Muscle layer of colon (tissue), 2 donors: ENCODE results near the gene FERMT3.

Experiments
- H3K27ac ChIP-seq: one replicate; pipeline ENCODE4 v1.7.0; 2013; ENCODE audit warnings: low read depth, mild to moderate bottlenecking, low read length, moderate library complexity
- H3K27me3 ChIP-seq, 2 donors: one replicate each; pipeline ENCODE4 v1.7.0; 2013; ENCODE audit warnings: low read length in 2 of 2, mild to moderate bottlenecking in 2 of 2; ENCODE audit not compliant: insufficient read depth in 2 of 2, control insufficient read depth in 1 of 2
- H3K36me3 ChIP-seq: one replicate; pipeline ENCODE4 v1.7.0; 2013; ENCODE audit warnings: mild to moderate bottlenecking, low read length; ENCODE audit not compliant: insufficient read depth
- H3K4me1 ChIP-seq: one replicate; pipeline ENCODE4 v1.7.0; 2013; ENCODE audit warnings: mild to moderate bottlenecking, low read length; ENCODE audit not compliant: insufficient read depth
- H3K4me3 ChIP-seq, 2 donors: one replicate each; pipeline ENCODE4 v1.7.0; 2013; ENCODE audit warnings: low read length in 2 of 2, low read depth in 1 of 2, mild to moderate bottlenecking in 1 of 2, moderate library complexity in 1 of 2
- H3K9ac ChIP-seq: one replicate; pipeline ENCODE4 v1.7.0; 2013; ENCODE audit warnings: low read length
- H3K9me3 ChIP-seq: one replicate; pipeline ENCODE4 v1.7.0; 2013; ENCODE audit warnings: mild to moderate bottlenecking, low read length
- donor health status: abdominal sarcoma.
- donor health status: Adenocarcinoma of cecum.

FERMT3 gene

GRCh38 chr11:64196626-64197025 is 9.9 kb upstream of the FERMT3 start:
- no peak overlapping the region for H3K27ac ChIP-seq
- H3K9me3 ChIP-seq = no peaks in the 10 kb centered on the region
- H3K4me1 ChIP-seq = no peaks in the 10 kb centered on the region
- no peaks in the 10 kb centered on the region for H3K27me3 ChIP-seq
- H3K36me3 ChIP-seq = peaks cover 80% of the 10 kb centered on the region
- no peak overlapping the region for H3K4me3 ChIP-seq
- H3K9ac ChIP-seq = no peak overlapping the region

- Histone ChIP-seq H3K36me3 (peaks cover 89% of the 10 kb centered on the region), H3K4me3 (no peak overlapping the region), H3K9ac (no peak overlapping the region), H3K4me1 (no peaks in the 10 kb centered on the region), H3K27ac (no peak overlapping the region), H3K27me3 (no peaks in the 10 kb centered on the region), H3K9me3 (no peaks in the 10 kb centered on the region)
Observed at GRCh38 chr11:64198511-64198910, 8.0 kb upstream of the FERMT3 start.

- H3K36me3 ChIP-seq = peaks cover 69% of the 10 kb centered on the region
- no peaks in the 10 kb centered on the region for H3K27me3 ChIP-seq
- H3K4me1 ChIP-seq = peaks cover 12% of the 10 kb centered on the region
- H3K9me3 ChIP-seq = no peaks in the 10 kb centered on the region
- no peak overlapping the region for H3K4me3 ChIP-seq
- no peak overlapping the region for H3K9ac ChIP-seq
- H3K27ac ChIP-seq = no peak overlapping the region
Observed at GRCh38 chr11:64201543-64201942, 5.0 kb upstream of the FERMT3 start.

GRCh38 chr11:64202992-64203391 is 3.5 kb upstream of the FERMT3 start:
- Histone ChIP-seq H3K27ac (no peak overlapping the region), H3K9me3 (no peaks in the 10 kb centered on the region), H3K4me1 (peaks cover 13% of the 10 kb centered on the region), H3K9ac (no peak overlapping the region), H3K27me3 (no peaks in the 10 kb centered on the region), H3K36me3 (peaks cover 54% of the 10 kb centered on the region), H3K4me3 (no peak overlapping the region)

- H3K27ac ChIP-seq = no peak overlapping the region
- H3K9ac ChIP-seq = no peak overlapping the region
- no peak overlapping the region for H3K4me3 ChIP-seq
- peaks cover 49% of the 10 kb centered on the region for H3K36me3 ChIP-seq
- H3K9me3 ChIP-seq = no peaks in the 10 kb centered on the region
- H3K4me1 ChIP-seq = peaks cover 15% of the 10 kb centered on the region
- H3K27me3 ChIP-seq = no peaks in the 10 kb centered on the region
Observed at GRCh38 chr11:64203421-64204079, 3.0 kb upstream of the FERMT3 start.

- Histone ChIP-seq H3K4me1 (peaks cover 15% of the 10 kb centered on the region), H3K9me3 (no peaks in the 10 kb centered on the region)
Observed at GRCh38 chr11:64204080-64204440, 2.5 kb upstream of the FERMT3 start.

GRCh38 chr11:64204464-64204989 is 2.0 kb upstream of the FERMT3 start:
- Histone ChIP-seq H3K9ac (no peak overlapping the region), H3K27me3 (no peaks in the 10 kb centered on the region), H3K36me3 (peaks cover 45% of the 10 kb centered on the region), H3K4me3 (no peak overlapping the region), H3K9me3 (no peaks in the 10 kb centered on the region), H3K27ac (no peak overlapping the region), H3K4me1 (peaks cover 15% of the 10 kb centered on the region)

More at GRCh38 chr11:64204080-64204440, 2.5 kb upstream of the FERMT3 start:
- Histone ChIP-seq H3K27me3 (no peaks in the 10 kb centered on the region), H3K4me3 (no peak overlapping the region), H3K36me3 (peaks cover 46% of the 10 kb centered on the region), H3K27ac (no peak overlapping the region), H3K9ac (no peak overlapping the region)

GRCh38 chr11:64207256-64208085 is 950 bp downstream of the FERMT3 start:
- peak overlapping the region; percentile 16 to 25 for H3K4me3 ChIP-seq
- H3K4me1 ChIP-seq = peaks cover 15% of the 10 kb centered on the region
- H3K9ac ChIP-seq = peak overlapping the region; percentile 9
- peak overlapping the region; percentile 79 for H3K27ac ChIP-seq
- no peaks in the 10 kb centered on the region for H3K9me3 ChIP-seq
- peaks cover 19% of the 10 kb centered on the region for H3K36me3 ChIP-seq
- no peaks in the 10 kb centered on the region for H3K27me3 ChIP-seq

GRCh38 chr11:64208086-64208795 is 1.7 kb downstream of the FERMT3 start:
- Histone ChIP-seq H3K4me3 (peak overlapping the region in 1 of 2 donors; percentile 25), H3K27me3 (no peaks in the 10 kb centered on the region), H3K9ac (peak overlapping the region; percentile 9), H3K4me1 (peaks cover 15% of the 10 kb centered on the region), H3K36me3 (peaks cover 12% of the 10 kb centered on the region), H3K9me3 (no peaks in the 10 kb centered on the region), H3K27ac (peak overlapping the region; percentile 76)

GRCh38 chr11:64208796-64209562 is 2.5 kb downstream of the FERMT3 start:
- Histone ChIP-seq H3K27ac (no peak overlapping the region), H3K9me3 (no peaks in the 10 kb centered on the region), H3K27me3 (no peaks in the 10 kb centered on the region), H3K36me3 (peaks cover 4% of the 10 kb centered on the region), H3K4me3 (no peak overlapping the region), H3K4me1 (peaks cover 13% of the 10 kb centered on the region), H3K9ac (no peak overlapping the region)

- Histone ChIP-seq H3K9ac (no peak overlapping the region), H3K9me3 (no peaks in the 10 kb centered on the region), H3K27me3 (no peaks in the 10 kb centered on the region), H3K36me3 (no peaks in the 10 kb centered on the region), H3K4me1 (peaks cover 7% of the 10 kb centered on the region), H3K4me3 (no peak overlapping the region), H3K27ac (no peak overlapping the region)
Observed at GRCh38 chr11:64209563-64209843, 3.0 kb downstream of the FERMT3 start.
